WTC11 (cell line): ENCODE results near the gene CYLD. TPM values are rescaled to one million over a fixed set of nuclear protein-coding genes. Genes with fewer than 3 reads are reported as not detected.

ENCODE experiments used
- ATAC-seq: fragments of 200-7000 bp; cut with Tn5 transposase; 2 replicates; pipeline ENCODE4 v1.10.0; 2021; ENCODE audit warnings: mild to moderate bottlenecking, moderate library complexity
- CTCF ChIA-PET: fragments of 300-600 bp; sonication (Branson Sonifier 250); formaldehyde crosslinking; loops from one replicate; lab custom pipeline; 2021; ENCODE audit warnings: antibody characterized with exemption; lab: Charles Lee
- POLR2A ChIA-PET: fragments of 350-600 bp; sonication (Branson Sonifier 250); formaldehyde crosslinking; loops from one replicate; lab custom pipeline; 2021; ENCODE audit warnings: antibody characterized with exemption; lab: Charles Lee
- DNase-seq: peaks from one replicate; pipeline ENCODE4 v3.0.0; 2021; ENCODE audit warnings: low spot score
- H3K27ac Mint-ChIP-seq: 2 replicates; pipeline ENCODE4 v1.8.0; 2021; ENCODE audit warnings: mixed read lengths
- H3K27me3 Mint-ChIP-seq: 2 replicates; pipeline ENCODE4 v1.8.0; 2021; ENCODE audit warnings: low read depth, mild to moderate bottlenecking, moderate library complexity, mixed read lengths
- H3K36me3 Mint-ChIP-seq: 2 replicates; pipeline ENCODE4 v1.8.0; 2021; ENCODE audit warnings: mixed read lengths
- H3K4me1 Mint-ChIP-seq: 2 replicates; pipeline ENCODE4 v1.8.0; 2022; ENCODE audit warnings: mixed read lengths
- H3K4me3 Mint-ChIP-seq: 2 replicates; pipeline ENCODE4 v1.8.0; 2021; ENCODE audit warnings: mild to moderate bottlenecking, moderate library complexity, mixed read lengths
- H3K9me3 Mint-ChIP-seq: 2 replicates; pipeline ENCODE4 v1.8.0; 2021; ENCODE audit warnings: mixed read lengths
- ATF1 ChIP-seq: sonication (generic); formaldehyde crosslinking; IDR thresholded peaks from 2 replicates; pipeline ENCODE4 v1.8.1; 2023; ENCODE audit warnings: mild to moderate bottlenecking, moderate library complexity, missing genetic modification reagents
- ELF4 ChIP-seq: sonication (generic); formaldehyde crosslinking; IDR thresholded peaks from 2 replicates; pipeline ENCODE4 v1.8.1; 2022; ENCODE audit warnings: low read depth, mild to moderate bottlenecking, moderate library complexity, missing genetic modification reagents
- ETV6 ChIP-seq: sonication (generic); formaldehyde crosslinking; IDR thresholded peaks from 2 replicates; pipeline ENCODE4 v1.8.1; 2022; ENCODE audit warnings: mild to moderate bottlenecking, missing genetic modification reagents
- FOXK1 ChIP-seq: sonication (generic); formaldehyde crosslinking; IDR thresholded peaks from 2 replicates; pipeline ENCODE4 v1.8.0; 2022; ENCODE audit warnings: mild to moderate bottlenecking, moderate library complexity, missing genetic modification reagents
- NFATC4 ChIP-seq: fragments of 250-450 bp; sonication (Bioruptor Pico); IDR thresholded peaks from 2 replicates; pipeline ENCODE4 v1.9.0; 2021; ENCODE audit warnings: mild to moderate bottlenecking
- NFYB ChIP-seq: sonication (generic); formaldehyde crosslinking; conservative IDR thresholded peaks from 2 replicates; pipeline ENCODE4 v1.8.0; 2022; ENCODE audit warnings: low read depth, missing genetic modification reagents
- OVOL2 ChIP-seq: fragments of 250-450 bp; sonication (Bioruptor Pico); IDR thresholded peaks from 2 replicates; pipeline ENCODE4 v1.9.0; 2021; ENCODE audit warnings: mild to moderate bottlenecking, borderline replicate concordance
- RORB ChIP-seq: fragments of 250-450 bp; sonication (Bioruptor Pico); IDR thresholded peaks from 2 replicates; pipeline ENCODE4 v1.9.0; 2021; ENCODE audit warnings: mild to moderate bottlenecking
- SP1 ChIP-seq: sonication (generic); formaldehyde crosslinking; conservative IDR thresholded peaks from 2 replicates; pipeline ENCODE4 v1.8.1; 2022; ENCODE audit warnings: missing genetic modification reagents
- ZNF219 ChIP-seq: sonication (generic); formaldehyde crosslinking; IDR thresholded peaks from 2 replicates; pipeline ENCODE4 v1.8.0; 2023; ENCODE audit warnings: missing genetic modification reagents, mild to moderate bottlenecking, borderline replicate concordance
- ZNF416 ChIP-seq: fragments of 250-450 bp; sonication (Bioruptor Pico); IDR thresholded peaks from 2 replicates; pipeline ENCODE4 v1.9.0; 2021; ENCODE audit warnings: mild to moderate bottlenecking, inconsistent platforms
- ZNF423 ChIP-seq: fragments of 250-450 bp; sonication (Bioruptor Pico); IDR thresholded peaks from 2 replicates; pipeline ENCODE4 v2.1.2; 2022; ENCODE audit warnings: mild to moderate bottlenecking, moderate library complexity
- total RNA-seq: library from RNA; stranded (reverse); gene quantifications from 3 replicates; pipeline ENCODE4 v1.2.3, GENCODE V29; 2021
- TF ChIP-seq, protein P1 (sequence below): sonication (generic); formaldehyde crosslinking; IDR thresholded peaks from 2 replicates; pipeline ENCODE4 v1.8.1; 2023; ENCODE audit warnings: mild to moderate bottlenecking, moderate library complexity, missing genetic modification reagents
- TF ChIP-seq, protein P2 (sequence below): fragments of 250-450 bp; sonication (Bioruptor Pico); IDR thresholded peaks from 2 replicates; pipeline ENCODE4 v1.9.0; 2021; ENCODE audit warnings: mild to moderate bottlenecking
- TF ChIP-seq, protein P3 (sequence below): sonication (generic); formaldehyde crosslinking; IDR thresholded peaks from 2 replicates; pipeline ENCODE4 v1.8.0; 2022; ENCODE audit warnings: mild to moderate bottlenecking, missing genetic modification reagents
- TF ChIP-seq, protein P4 (sequence below): sonication (generic); formaldehyde crosslinking; IDR thresholded peaks from 2 replicates; pipeline ENCODE4 v1.8.0; 2022; ENCODE audit warnings: mild to moderate bottlenecking, missing genetic modification reagents
- TF ChIP-seq, protein P5 (sequence below): sonication (generic); formaldehyde crosslinking; IDR thresholded peaks from 2 replicates; pipeline ENCODE4 v1.8.1; 2022; ENCODE audit warnings: low read depth, missing genetic modification reagents, borderline replicate concordance
- TF ChIP-seq, protein P6 (sequence below): sonication (generic); formaldehyde crosslinking; IDR thresholded peaks from 2 replicates; pipeline ENCODE4 v1.8.0; 2023; ENCODE audit warnings: missing genetic modification reagents
- TF ChIP-seq, protein P7 (sequence below): sonication (generic); formaldehyde crosslinking; IDR thresholded peaks from 2 replicates; pipeline ENCODE4 v1.8.1; 2022; ENCODE audit warnings: missing genetic modification reagents, borderline replicate concordance
- TF ChIP-seq, protein P8 (sequence below): sonication (generic); formaldehyde crosslinking; conservative IDR thresholded peaks from 2 replicates; pipeline ENCODE4 v1.8.1; 2023; ENCODE audit warnings: mild to moderate bottlenecking, low read depth, missing genetic modification reagents, moderate library complexity
- TF ChIP-seq, protein P9 (sequence below): sonication (generic); formaldehyde crosslinking; IDR thresholded peaks from 2 replicates; pipeline ENCODE4 v1.8.0; 2022; ENCODE audit warnings: missing genetic modification reagents

Gene CYLD
- total RNA-seq, 1 experiment from 2014 or later: 10.8 TPM

DNA sequence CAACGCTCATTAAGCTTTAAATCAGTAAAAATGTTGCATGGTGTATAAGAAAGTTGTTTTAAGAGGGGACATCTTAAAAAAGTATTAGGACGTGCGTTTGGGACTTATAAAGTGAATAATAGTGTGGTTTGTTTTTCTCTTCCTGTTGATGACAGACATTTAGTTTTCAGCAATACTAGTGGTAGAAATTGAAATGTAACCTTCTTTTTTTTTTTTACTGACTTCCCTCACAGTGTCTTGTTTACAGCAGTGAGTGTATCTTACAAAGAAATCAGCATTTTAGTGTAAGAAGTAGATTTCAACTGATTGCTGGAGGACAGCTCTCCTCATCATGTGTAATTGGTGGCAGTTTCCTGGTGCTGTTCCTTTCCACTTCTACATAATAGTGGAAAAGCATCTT, 39.6 kb downstream of the CYLD start (continued):
- TF ChIP-seq, protein P1, sequence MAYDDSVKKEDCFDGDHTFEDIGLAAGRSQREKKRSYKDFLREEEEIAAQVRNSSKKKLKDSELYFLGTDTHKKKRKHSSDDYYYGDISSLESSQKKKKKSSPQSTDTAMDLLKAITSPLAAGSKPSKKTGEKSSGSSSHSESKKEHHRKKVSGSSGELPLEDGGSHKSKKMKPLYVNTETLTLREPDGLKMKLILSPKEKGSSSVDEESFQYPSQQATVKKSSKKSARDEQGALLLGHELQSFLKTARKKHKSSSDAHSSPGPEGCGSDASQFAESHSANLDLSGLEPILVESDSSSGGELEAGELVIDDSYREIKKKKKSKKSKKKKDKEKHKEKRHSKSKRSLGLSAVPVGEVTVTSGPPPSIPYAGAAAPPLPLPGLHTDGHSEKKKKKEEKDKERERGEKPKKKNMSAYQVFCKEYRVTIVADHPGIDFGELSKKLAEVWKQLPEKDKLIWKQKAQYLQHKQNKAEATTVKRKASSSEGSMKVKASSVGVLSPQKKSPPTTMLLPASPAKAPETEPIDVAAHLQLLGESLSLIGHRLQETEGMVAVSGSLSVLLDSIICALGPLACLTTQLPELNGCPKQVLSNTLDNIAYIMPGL (CRISPR knock-in tag): no peak
- TF ChIP-seq, protein P2, sequence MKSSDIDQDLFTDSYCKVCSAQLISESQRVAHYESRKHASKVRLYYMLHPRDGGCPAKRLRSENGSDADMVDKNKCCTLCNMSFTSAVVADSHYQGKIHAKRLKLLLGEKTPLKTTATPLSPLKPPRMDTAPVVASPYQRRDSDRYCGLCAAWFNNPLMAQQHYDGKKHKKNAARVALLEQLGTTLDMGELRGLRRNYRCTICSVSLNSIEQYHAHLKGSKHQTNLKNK (CRISPR knock-in tag): no peak
- TF ChIP-seq ELF4: no peak
- TF ChIP-seq, protein P3, sequence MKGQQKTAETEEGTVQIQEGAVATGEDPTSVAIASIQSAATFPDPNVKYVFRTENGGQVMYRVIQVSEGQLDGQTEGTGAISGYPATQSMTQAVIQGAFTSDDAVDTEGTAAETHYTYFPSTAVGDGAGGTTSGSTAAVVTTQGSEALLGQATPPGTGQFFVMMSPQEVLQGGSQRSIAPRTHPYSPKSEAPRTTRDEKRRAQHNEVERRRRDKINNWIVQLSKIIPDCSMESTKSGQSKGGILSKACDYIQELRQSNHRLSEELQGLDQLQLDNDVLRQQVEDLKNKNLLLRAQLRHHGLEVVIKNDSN (CRISPR knock-in tag): no peak
- TF ChIP-seq SP1 (CRISPR knock-in tag): no peak

DNA sequence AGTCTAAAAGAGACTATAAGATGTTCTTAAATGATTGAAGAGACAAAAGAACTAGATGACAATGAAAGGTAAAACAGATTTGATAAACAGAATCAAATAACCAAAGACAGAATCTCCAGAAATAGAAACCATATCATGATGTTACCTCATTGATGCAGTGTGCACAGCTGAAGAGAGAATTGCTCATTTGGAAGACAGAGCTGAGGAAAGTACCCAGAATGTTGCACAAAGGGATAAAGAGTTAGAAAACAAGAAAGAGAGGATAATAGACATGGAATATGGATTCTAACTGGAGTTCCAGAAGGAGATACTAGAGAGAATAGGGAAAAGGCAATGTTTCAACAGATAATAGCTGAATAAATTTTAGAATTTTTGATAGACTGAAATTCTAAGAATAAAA, 47.9 kb downstream of the CYLD start:
- ChIA-PET CTCF (interaction anchor here (1.1 kb wide), 1 partner anchor 9 kb away, joined by 4 read pairs; no protein-coding TSS in a partner anchor), POLR2A (no interaction called here)
- ATAC-seq (no peak), DNase-seq (no peak)
- Mint-ChIP-seq H3K4me1 (no peaks in the 10 kb centered on the region), H3K4me3 (no peak overlapping the region), H3K27ac (no peak overlapping the region), H3K36me3 (peaks cover 7% of the 10 kb centered on the region), H3K9me3 (peaks cover 14% of the 10 kb centered on the region), H3K27me3 (no peaks in the 10 kb centered on the region)
- TF ChIP-seq NFYB (no peak), ZNF416 (CRISPR knock-in tag) (no peak), ZNF219 (CRISPR knock-in tag) (no peak), RORB (no peak), NFATC4 (CRISPR knock-in tag) (no peak), FOXK1 (no peak), ATF1 (CRISPR knock-in tag) (no peak), ZNF423 (CRISPR knock-in tag) (no peak)
- TF ChIP-seq, protein P4, sequence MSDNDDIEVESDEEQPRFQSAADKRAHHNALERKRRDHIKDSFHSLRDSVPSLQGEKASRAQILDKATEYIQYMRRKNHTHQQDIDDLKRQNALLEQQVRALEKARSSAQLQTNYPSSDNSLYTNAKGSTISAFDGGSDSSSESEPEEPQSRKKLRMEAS (CRISPR knock-in tag): no peak
- TF ChIP-seq, protein P5, sequence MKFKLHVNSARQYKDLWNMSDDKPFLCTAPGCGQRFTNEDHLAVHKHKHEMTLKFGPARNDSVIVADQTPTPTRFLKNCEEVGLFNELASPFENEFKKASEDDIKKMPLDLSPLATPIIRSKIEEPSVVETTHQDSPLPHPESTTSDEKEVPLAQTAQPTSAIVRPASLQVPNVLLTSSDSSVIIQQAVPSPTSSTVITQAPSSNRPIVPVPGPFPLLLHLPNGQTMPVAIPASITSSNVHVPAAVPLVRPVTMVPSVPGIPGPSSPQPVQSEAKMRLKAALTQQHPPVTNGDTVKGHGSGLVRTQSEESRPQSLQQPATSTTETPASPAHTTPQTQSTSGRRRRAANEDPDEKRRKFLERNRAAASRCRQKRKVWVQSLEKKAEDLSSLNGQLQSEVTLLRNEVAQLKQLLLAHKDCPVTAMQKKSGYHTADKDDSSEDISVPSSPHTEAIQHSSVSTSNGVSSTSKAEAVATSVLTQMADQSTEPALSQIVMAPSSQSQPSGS (CRISPR knock-in tag): no peak
- TF ChIP-seq, protein P6, sequence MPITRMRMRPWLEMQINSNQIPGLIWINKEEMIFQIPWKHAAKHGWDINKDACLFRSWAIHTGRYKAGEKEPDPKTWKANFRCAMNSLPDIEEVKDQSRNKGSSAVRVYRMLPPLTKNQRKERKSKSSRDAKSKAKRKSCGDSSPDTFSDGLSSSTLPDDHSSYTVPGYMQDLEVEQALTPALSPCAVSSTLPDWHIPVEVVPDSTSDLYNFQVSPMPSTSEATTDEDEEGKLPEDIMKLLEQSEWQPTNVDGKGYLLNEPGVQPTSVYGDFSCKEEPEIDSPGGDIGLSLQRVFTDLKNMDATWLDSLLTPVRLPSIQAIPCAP (CRISPR knock-in tag): no peak
- TF ChIP-seq, protein P7, sequence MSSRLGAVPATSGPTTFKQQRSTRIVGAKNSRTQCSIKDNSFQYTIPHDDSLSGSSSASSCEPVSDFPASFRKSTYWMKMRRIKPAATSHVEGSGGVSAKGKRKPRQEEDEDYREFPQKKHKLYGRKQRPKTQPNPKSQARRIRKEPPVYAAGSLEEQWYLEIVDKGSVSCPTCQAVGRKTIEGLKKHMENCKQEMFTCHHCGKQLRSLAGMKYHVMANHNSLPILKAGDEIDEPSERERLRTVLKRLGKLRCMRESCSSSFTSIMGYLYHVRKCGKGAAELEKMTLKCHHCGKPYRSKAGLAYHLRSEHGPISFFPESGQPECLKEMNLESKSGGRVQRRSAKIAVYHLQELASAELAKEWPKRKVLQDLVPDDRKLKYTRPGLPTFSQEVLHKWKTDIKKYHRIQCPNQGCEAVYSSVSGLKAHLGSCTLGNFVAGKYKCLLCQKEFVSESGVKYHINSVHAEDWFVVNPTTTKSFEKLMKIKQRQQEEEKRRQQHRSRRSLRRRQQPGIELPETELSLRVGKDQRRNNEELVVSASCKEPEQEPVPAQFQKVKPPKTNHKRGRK (CRISPR knock-in tag): no peak

DNA sequence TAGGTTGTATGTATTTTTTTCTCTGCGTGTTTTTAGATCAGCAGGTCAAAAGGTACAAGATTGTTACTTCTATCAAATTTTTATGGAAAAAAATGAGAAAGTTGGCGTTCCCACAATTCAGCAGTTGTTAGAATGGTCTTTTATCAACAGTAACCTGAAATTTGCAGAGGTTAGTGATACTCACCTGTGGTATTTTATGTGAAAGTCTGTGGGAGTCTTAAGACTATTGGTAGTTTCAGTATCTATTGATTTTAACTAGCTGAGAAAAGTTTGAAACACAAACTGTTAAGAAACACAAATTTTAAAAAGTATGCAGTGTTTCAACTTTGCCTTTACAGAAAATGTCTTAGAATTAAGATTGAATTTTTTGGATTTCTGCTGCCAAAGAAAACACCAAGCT, 49.6 kb downstream of the CYLD start:
- Mint-ChIP-seq H3K36me3 (peaks cover 7% of the 10 kb centered on the region), H3K27me3 (no peaks in the 10 kb centered on the region), H3K9me3 (peaks cover 14% of the 10 kb centered on the region), H3K27ac (no peak overlapping the region), H3K4me1 (no peaks in the 10 kb centered on the region), H3K4me3 (no peak overlapping the region)
- CTCF ChIA-PET: interaction anchor here (0.9 kb wide), 1 partner anchor 15 kb away, joined by 6 read pairs; no protein-coding TSS in a partner anchor
- DNase-seq (no peak), ATAC-seq (no peak)
- POLR2A ChIA-PET: no interaction called here
- TF ChIP-seq ETV6 (CRISPR knock-in tag) (no peak), OVOL2 (no peak), ZNF416 (CRISPR knock-in tag) (no peak), FOXK1 (no peak)
- TF ChIP-seq, protein P8, sequence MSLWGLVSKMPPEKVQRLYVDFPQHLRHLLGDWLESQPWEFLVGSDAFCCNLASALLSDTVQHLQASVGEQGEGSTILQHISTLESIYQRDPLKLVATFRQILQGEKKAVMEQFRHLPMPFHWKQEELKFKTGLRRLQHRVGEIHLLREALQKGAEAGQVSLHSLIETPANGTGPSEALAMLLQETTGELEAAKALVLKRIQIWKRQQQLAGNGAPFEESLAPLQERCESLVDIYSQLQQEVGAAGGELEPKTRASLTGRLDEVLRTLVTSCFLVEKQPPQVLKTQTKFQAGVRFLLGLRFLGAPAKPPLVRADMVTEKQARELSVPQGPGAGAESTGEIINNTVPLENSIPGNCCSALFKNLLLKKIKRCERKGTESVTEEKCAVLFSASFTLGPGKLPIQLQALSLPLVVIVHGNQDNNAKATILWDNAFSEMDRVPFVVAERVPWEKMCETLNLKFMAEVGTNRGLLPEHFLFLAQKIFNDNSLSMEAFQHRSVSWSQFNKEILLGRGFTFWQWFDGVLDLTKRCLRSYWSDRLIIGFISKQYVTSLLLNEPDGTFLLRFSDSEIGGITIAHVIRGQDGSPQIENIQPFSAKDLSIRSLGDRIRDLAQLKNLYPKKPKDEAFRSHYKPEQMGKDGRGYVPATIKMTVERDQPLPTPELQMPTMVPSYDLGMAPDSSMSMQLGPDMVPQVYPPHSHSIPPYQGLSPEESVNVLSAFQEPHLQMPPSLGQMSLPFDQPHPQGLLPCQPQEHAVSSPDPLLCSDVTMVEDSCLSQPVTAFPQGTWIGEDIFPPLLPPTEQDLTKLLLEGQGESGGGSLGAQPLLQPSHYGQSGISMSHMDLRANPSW (CRISPR knock-in tag): no peak
- TF ChIP-seq, protein P9, sequence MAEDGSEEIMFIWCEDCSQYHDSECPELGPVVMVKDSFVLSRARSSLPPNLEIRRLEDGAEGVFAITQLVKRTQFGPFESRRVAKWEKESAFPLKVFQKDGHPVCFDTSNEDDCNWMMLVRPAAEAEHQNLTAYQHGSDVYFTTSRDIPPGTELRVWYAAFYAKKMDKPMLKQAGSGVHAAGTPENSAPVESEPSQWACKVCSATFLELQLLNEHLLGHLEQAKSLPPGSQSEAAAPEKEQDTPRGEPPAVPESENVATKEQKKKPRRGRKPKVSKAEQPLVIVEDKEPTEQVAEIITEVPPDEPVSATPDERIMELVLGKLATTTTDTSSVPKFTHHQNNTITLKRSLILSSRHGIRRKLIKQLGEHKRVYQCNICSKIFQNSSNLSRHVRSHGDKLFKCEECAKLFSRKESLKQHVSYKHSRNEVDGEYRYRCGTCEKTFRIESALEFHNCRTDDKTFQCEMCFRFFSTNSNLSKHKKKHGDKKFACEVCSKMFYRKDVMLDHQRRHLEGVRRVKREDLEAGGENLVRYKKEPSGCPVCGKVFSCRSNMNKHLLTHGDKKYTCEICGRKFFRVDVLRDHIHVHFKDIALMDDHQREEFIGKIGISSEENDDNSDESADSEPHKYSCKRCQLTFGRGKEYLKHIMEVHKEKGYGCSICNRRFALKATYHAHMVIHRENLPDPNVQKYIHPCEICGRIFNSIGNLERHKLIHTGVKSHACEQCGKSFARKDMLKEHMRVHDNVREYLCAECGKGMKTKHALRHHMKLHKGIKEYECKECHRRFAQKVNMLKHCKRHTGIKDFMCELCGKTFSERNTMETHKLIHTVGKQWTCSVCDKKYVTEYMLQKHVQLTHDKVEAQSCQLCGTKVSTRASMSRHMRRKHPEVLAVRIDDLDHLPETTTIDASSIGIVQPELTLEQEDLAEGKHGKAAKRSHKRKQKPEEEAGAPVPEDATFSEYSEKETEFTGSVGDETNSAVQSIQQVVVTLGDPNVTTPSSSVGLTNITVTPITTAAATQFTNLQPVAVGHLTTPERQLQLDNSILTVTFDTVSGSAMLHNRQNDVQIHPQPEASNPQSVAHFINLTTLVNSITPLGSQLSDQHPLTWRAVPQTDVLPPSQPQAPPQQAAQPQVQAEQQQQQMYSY (CRISPR knock-in tag): no peak
